Body of pancreas (tissue), 4 donors: ENCODE measurements around the gene IGHMBP2. TPM values are rescaled to one million over a fixed set of nuclear protein-coding genes. Genes with fewer than 3 reads are reported as not detected.

Experiments used
- ATAC-seq: fragments of 150-250 bp; one replicate; pipeline ENCODE4 v1.9.1; 2016
- DNase-seq, 4 donors: peaks; one replicate each; pipeline ENCODE4 v3.0.0-alpha.2; 2019
- H3K27ac ChIP-seq, 4 donors: fragments of 200-600 bp; sonication (generic); 1 replicate in 3 of 4; 2 replicates in 1 of 4; pipeline versions ENCODE4 v1.5.1 to v1.6.1; 2016 to 2019; ENCODE audit warnings: mild to moderate bottlenecking in 1 of 4, mixed read lengths in 1 of 4, moderate library complexity in 1 of 4
- H3K27me3 ChIP-seq, 2 donors: fragments of 200-600 bp; sonication (generic); one replicate each; pipeline ENCODE4 v1.6.0; 2016; ENCODE audit warnings: mild to moderate bottlenecking in 1 of 2
- H3K36me3 ChIP-seq, 2 donors: fragments of 200-600 bp; sonication (generic); replicated peaks in 1 of 2; 2 replicates each; pipeline ENCODE4 v1.5.1; 2016; ENCODE audit warnings: low read depth in 2 of 2; ENCODE audit not compliant: insufficient read depth in 1 of 2
- H3K4me1 ChIP-seq: fragments of 200-600 bp; sonication (generic); one replicate; pipeline ENCODE4 v1.6.0; 2016
- H3K4me3 ChIP-seq, 2 donors: fragments of 200-600 bp; sonication (generic); 1 replicate in 1 of 2; 2 replicates in 1 of 2; pipeline ENCODE4 v1.5.1; 2016 to 2019
- H3K9me3 ChIP-seq, 3 donors: fragments of 200-600 bp; sonication (generic); 1 replicate in 2 of 3; 2 replicates in 1 of 3; pipeline ENCODE4 v1.5.1; 2016
- POLR2A ChIP-seq, 3 donors: fragments of 450-650 bp; IDR thresholded peaks; one replicate each; pipeline ENCODE4 v1.6.1; 2016; ENCODE audit warnings: antibody characterized with exemption in 3 of 3, mild to moderate bottlenecking in 2 of 3
- WGBS, 2 donors: methylation state at CpG; one replicate each; pipeline ENCODE4 v1.1.5; 2017; 5-methylcytosine and 5-hydroxymethylcytosine counted together
- intact Hi-C: fragments of 100-400 bp; cut with DNase I; formaldehyde crosslinking; loops from one replicate; pipeline ENCODE4 v1.15.1; 2023
- total RNA-seq, 2 donors: library from RNA; depleted of rRNA; stranded (reverse); fragments of >200 nt; gene quantifications; one replicate each; pipeline ENCODE4 v1.1.0, GENCODE V29; 2016
- TF ChIP-seq, protein P1 (sequence below), 7 experiments: fragments of 450-650 bp in 4 of 7; fragments of 200-600 bp in 3 of 7; sonication (generic) in 3 of 7; IDR thresholded peaks; one replicate each; pipeline ENCODE4 v1.5.1; 2016 to 2019; ENCODE audit warnings: antibody characterized with exemption in 7 of 7

Gene IGHMBP2
- total RNA-seq, 2 donors from 2014 or later: 6.2 to 17.1 TPM

DNA sequence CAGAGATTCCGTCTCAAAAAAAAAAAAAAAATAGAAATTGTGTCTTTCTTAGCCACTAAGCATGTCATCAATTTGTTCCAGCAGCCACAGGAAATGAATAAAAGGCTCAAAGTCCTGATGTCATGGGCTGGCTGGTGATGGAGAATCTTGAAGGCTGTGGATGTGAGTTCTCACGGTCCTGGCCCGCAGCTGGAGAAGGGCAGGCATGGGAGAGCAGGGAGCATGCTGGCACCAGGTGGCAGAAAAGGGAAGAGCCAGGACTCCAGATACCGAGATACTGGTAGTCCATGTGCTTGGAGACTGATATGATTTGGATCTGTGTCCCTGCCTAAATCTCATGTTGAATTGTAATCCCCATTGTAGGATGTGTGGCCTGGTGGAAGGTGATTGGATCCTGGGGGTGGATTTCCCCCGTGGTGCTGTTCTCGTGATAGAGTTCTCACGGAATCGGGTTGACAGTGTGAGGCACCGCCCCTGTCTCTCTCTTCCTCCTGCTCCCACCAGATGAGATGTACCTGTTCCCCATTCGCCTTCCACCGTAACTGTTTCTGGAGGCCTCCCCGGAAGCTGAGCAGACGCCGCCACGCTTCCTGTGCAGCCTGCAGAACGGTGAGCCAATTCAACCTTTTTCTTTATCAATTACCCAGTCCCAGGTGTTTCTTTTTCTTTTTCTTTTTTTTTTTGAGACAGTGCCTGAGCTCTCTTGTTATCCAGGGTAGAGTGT lies 59.0 kb downstream of the IGHMBP2 start:
- Histone ChIP-seq H3K27me3 (no peaks in the 10 kb centered on the region), H3K27ac (no peak overlapping the region), H3K4me1 (no peaks in the 10 kb centered on the region), H3K9me3 (no peaks in the 10 kb centered on the region), H3K36me3 (no peaks in the 10 kb centered on the region), H3K4me3 (no peak overlapping the region)
- no peak for TF ChIP-seq POLR2A (IDR thresholded peaks at IDR 0.05)
- TF ChIP-seq, protein P1, sequence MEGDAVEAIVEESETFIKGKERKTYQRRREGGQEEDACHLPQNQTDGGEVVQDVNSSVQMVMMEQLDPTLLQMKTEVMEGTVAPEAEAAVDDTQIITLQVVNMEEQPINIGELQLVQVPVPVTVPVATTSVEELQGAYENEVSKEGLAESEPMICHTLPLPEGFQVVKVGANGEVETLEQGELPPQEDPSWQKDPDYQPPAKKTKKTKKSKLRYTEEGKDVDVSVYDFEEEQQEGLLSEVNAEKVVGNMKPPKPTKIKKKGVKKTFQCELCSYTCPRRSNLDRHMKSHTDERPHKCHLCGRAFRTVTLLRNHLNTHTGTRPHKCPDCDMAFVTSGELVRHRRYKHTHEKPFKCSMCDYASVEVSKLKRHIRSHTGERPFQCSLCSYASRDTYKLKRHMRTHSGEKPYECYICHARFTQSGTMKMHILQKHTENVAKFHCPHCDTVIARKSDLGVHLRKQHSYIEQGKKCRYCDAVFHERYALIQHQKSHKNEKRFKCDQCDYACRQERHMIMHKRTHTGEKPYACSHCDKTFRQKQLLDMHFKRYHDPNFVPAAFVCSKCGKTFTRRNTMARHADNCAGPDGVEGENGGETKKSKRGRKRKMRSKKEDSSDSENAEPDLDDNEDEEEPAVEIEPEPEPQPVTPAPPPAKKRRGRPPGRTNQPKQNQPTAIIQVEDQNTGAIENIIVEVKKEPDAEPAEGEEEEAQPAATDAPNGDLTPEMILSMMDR (IDR thresholded peaks at IDR 0.05): no peak
- 73 to 81% methylated on average over 16 of the region's 16 CpGs for WGBS, 2 donors
- intact Hi-C loops: no loop called here
- no peak for ATAC-seq
- no peak for DNase-seq

DNA sequence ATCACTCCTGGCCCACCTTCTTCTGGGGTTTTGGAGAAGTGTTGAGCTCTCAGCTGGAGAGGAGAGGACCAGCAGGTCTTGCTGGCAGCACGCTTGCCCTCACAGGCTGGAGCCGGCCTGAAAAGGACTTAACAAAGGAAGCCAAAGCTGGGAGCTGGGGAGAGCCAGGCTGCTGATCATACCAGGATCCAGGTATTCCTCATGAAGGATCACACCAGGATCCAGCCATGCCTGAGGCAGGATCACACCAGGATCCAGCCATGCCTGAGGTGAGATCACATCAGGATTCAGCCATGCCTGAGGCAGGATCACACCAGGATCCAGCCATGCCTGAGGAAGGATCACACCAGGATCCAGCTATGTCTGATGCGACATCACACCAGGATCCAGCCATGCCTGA lies 60.1 kb downstream of the IGHMBP2 start:
- Histone ChIP-seq H3K27ac (no peak overlapping the region), H3K27me3 (no peaks in the 10 kb centered on the region), H3K36me3 (no peaks in the 10 kb centered on the region), H3K9me3 (no peaks in the 10 kb centered on the region), H3K4me3 (no peak overlapping the region), H3K4me1 (no peaks in the 10 kb centered on the region)
- ATAC-seq: no peak
- TF ChIP-seq, protein P1 (IDR thresholded peaks at IDR 0.05): no peak
- no peak for TF ChIP-seq POLR2A (IDR thresholded peaks at IDR 0.05)
- DNase-seq: no peak
- intact Hi-C loops: no loop called here
- WGBS, 2 donors: 73 to 76% methylated on average over 3 of the region's 3 CpGs

DNA sequence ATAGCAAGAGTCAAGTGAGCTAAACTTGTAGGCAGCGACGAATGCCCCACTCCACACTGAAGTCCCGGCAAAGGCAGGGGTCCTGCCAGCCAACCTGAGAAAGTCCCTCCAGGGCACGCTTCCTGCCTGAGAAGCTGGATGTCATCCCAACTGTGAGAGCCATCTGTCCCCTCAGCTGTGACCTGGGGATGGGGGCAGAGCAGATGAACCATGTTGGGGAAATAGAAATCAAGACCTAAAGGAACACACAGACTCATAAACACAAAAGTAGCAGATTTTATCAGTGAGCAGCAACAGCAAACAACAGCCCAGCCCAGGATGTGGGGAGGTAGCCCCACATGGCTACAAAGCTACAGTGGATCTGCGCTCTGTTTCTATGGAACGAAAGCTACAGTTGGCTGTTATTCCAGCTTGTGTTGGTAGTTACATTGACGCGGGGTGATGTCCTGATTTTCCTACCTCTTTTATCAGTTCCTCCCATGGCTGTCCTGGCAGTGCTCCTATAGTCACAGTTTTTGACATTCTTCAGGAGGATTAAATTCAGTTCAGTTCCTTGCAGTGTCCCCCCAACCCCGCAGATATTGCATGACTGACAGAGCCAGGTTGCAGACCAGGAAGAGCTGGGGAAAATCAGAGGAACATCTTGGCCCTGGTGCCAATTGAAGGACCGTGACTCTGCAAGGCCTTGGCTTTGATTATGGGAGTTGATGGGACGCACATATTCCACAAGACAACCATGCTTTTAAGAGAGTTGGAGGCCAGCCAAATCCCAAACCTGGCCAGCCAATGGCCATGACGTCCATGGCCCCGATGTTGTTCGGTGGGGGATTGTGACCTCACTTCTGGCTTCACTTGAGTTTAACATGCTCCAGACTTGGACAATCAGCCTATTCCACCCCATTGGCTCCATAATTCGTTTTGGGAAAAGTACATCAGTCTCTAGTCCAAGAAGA lies 62.5 kb downstream of the IGHMBP2 start:
- Histone ChIP-seq H3K27ac (no peak overlapping the region), H3K27me3 (no peaks in the 10 kb centered on the region), H3K4me3 (no peak overlapping the region), H3K9me3 (no peaks in the 10 kb centered on the region), H3K4me1 (no peaks in the 10 kb centered on the region), H3K36me3 (no peaks in the 10 kb centered on the region)
- 82 to 86% methylated on average over 15 of the region's 15 CpGs for WGBS, 2 donors
- DNase-seq: no peak
- ATAC-seq: no peak
- TF ChIP-seq, protein P1 (IDR thresholded peaks at IDR 0.05): no peak
- TF ChIP-seq POLR2A (IDR thresholded peaks at IDR 0.05): no peak
- intact Hi-C loops: no loop called here

- no peaks in the 10 kb centered on the region for H3K4me1 ChIP-seq
- ATAC-seq: no peak
These were observed 63.4 kb downstream of the IGHMBP2 start for GRCh38 chr11:68966894-68967780.

More at GRCh38 chr11:68966894-68967780, 63.4 kb downstream of the IGHMBP2 start:
- intact Hi-C loops: no loop called here
- Histone ChIP-seq H3K36me3 (no peaks in the 10 kb centered on the region), H3K4me3 (no peak overlapping the region), H3K9me3 (no peaks in the 10 kb centered on the region), H3K27ac (no peak overlapping the region), H3K27me3 (no peaks in the 10 kb centered on the region)
- TF ChIP-seq, protein P1 (IDR thresholded peaks at IDR 0.05): no peak
- no peak for TF ChIP-seq POLR2A (IDR thresholded peaks at IDR 0.05)
- WGBS, 2 donors: 74 to 85% methylated on average over 9 of the region's 9 CpGs
- no peak for DNase-seq
